HEK293 (cell line): ENCODE data around the gene KRTAP9-8.

ENCODE experiments used
- CTCF ChIA-PET: fragments of 350-600 bp; formaldehyde crosslinking; extraction: SDS; loops from one replicate; lab custom pipeline; 2021; ENCODE audit warnings: antibody characterized with exemption; lab: Yijun Ruan, JAX
- POLR2A ChIA-PET: fragments of 300-600 bp; formaldehyde crosslinking; extraction: SDS; loops from one replicate; lab custom pipeline; 2020; ENCODE audit warnings: antibody characterized with exemption, inconsistent platforms; lab: Yijun Ruan, JAX
- H3K27ac ChIP-seq: fragments of 200-500 bp; sonication (Bioruptor generic); 2 replicates; pipeline ENCODE4 v1.5.1; 2014; ENCODE audit warnings: low read depth, low read length, control low read depth, inconsistent platforms; ENCODE audit errors: extremely low read depth
- H3K36me3 ChIP-seq, 2 experiments: fragments of 200-500 bp in 1 of 2; sonication (Bioruptor generic) in 1 of 2; 1 replicate in 1 of 2; 2 replicates in 1 of 2; pipeline ENCODE4 v1.5.1; 2014 to 2017; ENCODE audit warnings: inconsistent platforms in 2 of 2, low read length in 2 of 2; ENCODE audit not compliant: control insufficient read depth in 2 of 2, insufficient read depth in 1 of 2
- H3K4me1 ChIP-seq: fragments of 200-500 bp; sonication (Bioruptor generic); 2 replicates; pipeline ENCODE4 v1.5.1; 2014; ENCODE audit warnings: mild to moderate bottlenecking, low read length, inconsistent platforms; ENCODE audit not compliant: control insufficient read depth, insufficient read depth
- H3K4me3 ChIP-seq: 2 replicates; pipeline ENCODE4 v1.5.1; 2011; ENCODE audit warnings: low read depth, mild to moderate bottlenecking, control low read depth, low read length, moderate library complexity
- H3K9me3 ChIP-seq: fragments of 200-500 bp; sonication (Bioruptor generic); 2 replicates; pipeline ENCODE4 v1.5.1; 2014; ENCODE audit warnings: low read depth, low read length, inconsistent platforms; ENCODE audit not compliant: control insufficient read depth, insufficient read depth
- EGR2 ChIP-seq: fragments of 450-650 bp; formaldehyde crosslinking; IDR thresholded peaks from 2 replicates; pipeline ENCODE4 v1.5.1; 2016; ENCODE audit warnings: low read depth, missing biosample characterization, missing genetic modification characterization
- IKZF3 ChIP-seq: fragments of 450-650 bp; IDR thresholded peaks from 2 replicates; pipeline ENCODE4 v1.5.0; 2018; ENCODE audit warnings: missing biosample characterization, mild to moderate bottlenecking, missing genetic modification characterization, moderate library complexity
- MZF1 ChIP-seq: fragments of 450-650 bp; formaldehyde crosslinking; IDR thresholded peaks from 2 replicates; pipeline ENCODE4 v1.5.1; 2017; ENCODE audit warnings: missing biosample characterization, missing genetic modification characterization, borderline replicate concordance
- ZBTB8A ChIP-seq: fragments of 450-650 bp; formaldehyde crosslinking; IDR thresholded peaks from 2 replicates; pipeline ENCODE4 v1.5.1; 2016; ENCODE audit warnings: missing biosample characterization, missing genetic modification characterization
- ZEB2 ChIP-seq: fragments of 450-650 bp; formaldehyde crosslinking; IDR thresholded peaks from 2 replicates; pipeline ENCODE4 v1.5.1; 2016; ENCODE audit warnings: missing biosample characterization, missing genetic modification characterization
- ZNF155 ChIP-seq: fragments of 450-650 bp; formaldehyde crosslinking; IDR thresholded peaks from 2 replicates; pipeline ENCODE4 v1.5.1; 2016; ENCODE audit warnings: missing biosample characterization, missing genetic modification characterization
- ZNF157 ChIP-seq: fragments of 450-650 bp; formaldehyde crosslinking; IDR thresholded peaks from 2 replicates; pipeline ENCODE4 v1.5.1; 2016; ENCODE audit warnings: missing biosample characterization, missing genetic modification characterization
- ZNF2 ChIP-seq: fragments of 450-650 bp; formaldehyde crosslinking; IDR thresholded peaks from 2 replicates; pipeline ENCODE4 v1.5.1; 2016; ENCODE audit warnings: missing biosample characterization, missing genetic modification characterization
- ZNF266 ChIP-seq: fragments of 450-650 bp; formaldehyde crosslinking; IDR thresholded peaks from 2 replicates; pipeline ENCODE4 v1.5.1; 2016; ENCODE audit warnings: missing biosample characterization, missing genetic modification characterization, low read depth
- ZNF292 ChIP-seq: fragments of 450-650 bp; formaldehyde crosslinking; IDR thresholded peaks from 2 replicates; pipeline ENCODE4 v1.5.1; 2016; ENCODE audit warnings: low read depth, missing biosample characterization, missing genetic modification characterization, borderline replicate concordance
- ZNF350 ChIP-seq: fragments of 450-650 bp; formaldehyde crosslinking; IDR thresholded peaks from 2 replicates; pipeline ENCODE4 v1.5.0; 2017; ENCODE audit warnings: missing biosample characterization, mild to moderate bottlenecking, missing genetic modification characterization
- ZNF37A ChIP-seq: fragments of 450-650 bp; IDR thresholded peaks from 2 replicates; pipeline ENCODE4 v1.5.1; 2018; ENCODE audit warnings: missing biosample characterization, missing genetic modification characterization
- ZNF416 ChIP-seq: fragments of 450-650 bp; formaldehyde crosslinking; IDR thresholded peaks from 2 replicates; pipeline ENCODE4 v1.5.1; 2016; ENCODE audit warnings: missing biosample characterization, missing genetic modification characterization
- ZNF549 ChIP-seq: fragments of 450-650 bp; IDR thresholded peaks from 2 replicates; pipeline ENCODE4 v1.5.1; 2018; ENCODE audit warnings: missing biosample characterization, missing genetic modification characterization, mild to moderate bottlenecking, inconsistent platforms, moderate library complexity
- ZNF777 ChIP-seq: fragments of 450-650 bp; formaldehyde crosslinking; IDR thresholded peaks from 2 replicates; pipeline ENCODE4 v1.5.1; 2017; ENCODE audit warnings: missing biosample characterization, missing genetic modification characterization, borderline replicate concordance
- ZNF785 ChIP-seq: fragments of 450-650 bp; formaldehyde crosslinking; IDR thresholded peaks from 2 replicates; pipeline ENCODE4 v1.5.1; 2016; ENCODE audit warnings: missing biosample characterization, missing genetic modification characterization
- ZSCAN30 ChIP-seq: fragments of 450-650 bp; IDR thresholded peaks from 2 replicates; pipeline ENCODE4 v1.5.1; 2018; ENCODE audit warnings: missing biosample characterization, mild to moderate bottlenecking, missing genetic modification characterization, moderate library complexity
- TF ChIP-seq, protein P1 (sequence below): fragments of 450-650 bp; formaldehyde crosslinking; IDR thresholded peaks from 2 replicates; pipeline ENCODE4 v1.5.1; 2016; ENCODE audit warnings: missing biosample characterization, missing genetic modification characterization
- TF ChIP-seq, protein P2 (sequence below): fragments of 450-650 bp; formaldehyde crosslinking; IDR thresholded peaks from 2 replicates; pipeline ENCODE4 v1.5.1; 2016; ENCODE audit warnings: missing biosample characterization, missing genetic modification characterization

The KRTAP9-8 gene

DNA sequence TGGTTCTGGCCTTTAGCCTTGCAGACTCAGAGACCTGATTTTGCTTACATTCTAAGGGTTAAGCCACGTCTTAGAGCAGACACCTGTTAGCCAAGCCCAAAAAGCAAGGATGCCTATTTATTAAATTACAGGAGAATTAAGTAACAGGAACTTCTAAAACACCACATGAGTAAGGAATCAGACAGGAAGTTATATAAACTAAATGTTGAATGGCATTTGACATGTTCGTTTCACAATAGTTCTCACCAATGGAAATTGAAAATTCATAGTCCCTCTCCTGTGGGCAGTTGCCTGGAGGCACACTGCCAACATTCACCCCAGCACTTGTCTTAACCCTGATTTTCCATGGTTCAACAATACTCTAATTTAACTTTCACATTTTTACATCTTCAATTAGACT lies 46.7 kb downstream of the KRTAP9-8 start:
- TF ChIP-seq ZEB2 (tag by site-specific recombination), result no peak
- no peak overlapping the region for H3K27ac ChIP-seq
- ChIA-PET POLR2A (no interaction called here), CTCF (interaction anchor here (2.0 kb wide), 1 partner anchor 37 kb away, joined by 5 read pairs; no protein-coding TSS in a partner anchor)
- H3K4me1 ChIP-seq, result no peaks in the 10 kb centered on the region
- H3K36me3 ChIP-seq, result no peaks in the 10 kb centered on the region
- H3K4me3 ChIP-seq, result no peak overlapping the region
- H3K9me3 ChIP-seq, result no peaks in the 10 kb centered on the region

DNA sequence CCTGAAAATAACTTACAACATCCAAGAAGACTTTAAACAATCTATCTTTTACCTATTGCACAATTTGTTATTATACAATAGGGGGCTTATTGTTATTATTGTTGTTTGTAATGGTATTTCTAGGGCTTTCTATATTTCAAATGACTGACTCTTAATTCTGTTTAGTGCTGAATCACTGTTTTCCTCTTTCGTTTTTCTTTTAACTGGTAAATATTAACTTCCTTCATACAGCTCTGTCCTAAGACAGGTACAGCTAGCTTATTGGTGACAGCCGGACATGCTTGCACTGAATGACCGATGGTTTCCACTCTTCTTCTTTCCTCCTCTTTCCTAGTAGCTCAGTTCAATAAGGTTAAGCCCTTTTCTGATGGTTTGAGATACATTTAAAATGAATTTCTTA lies 49.3 kb downstream of the KRTAP9-8 start:
- no peak for TF ChIP-seq ZNF37A (tag by site-specific recombination)
- TF ChIP-seq ZNF157 (tag by site-specific recombination), result no peak
- TF ChIP-seq MZF1 (tag by site-specific recombination), result no peak
- TF ChIP-seq ZNF266 (tag by site-specific recombination), result no peak
- no peak for TF ChIP-seq ZNF2 (tag by site-specific recombination)
- TF ChIP-seq EGR2 (tag by site-specific recombination), result no peak
- no peak for TF ChIP-seq IKZF3 (tag by site-specific recombination)
- TF ChIP-seq ZBTB8A (tag by site-specific recombination), result no peak
- no peak for TF ChIP-seq ZNF785 (tag by site-specific recombination)
- no peak for TF ChIP-seq ZNF777 (tag by site-specific recombination)
- no peak for TF ChIP-seq ZNF155
- TF ChIP-seq, protein P1, sequence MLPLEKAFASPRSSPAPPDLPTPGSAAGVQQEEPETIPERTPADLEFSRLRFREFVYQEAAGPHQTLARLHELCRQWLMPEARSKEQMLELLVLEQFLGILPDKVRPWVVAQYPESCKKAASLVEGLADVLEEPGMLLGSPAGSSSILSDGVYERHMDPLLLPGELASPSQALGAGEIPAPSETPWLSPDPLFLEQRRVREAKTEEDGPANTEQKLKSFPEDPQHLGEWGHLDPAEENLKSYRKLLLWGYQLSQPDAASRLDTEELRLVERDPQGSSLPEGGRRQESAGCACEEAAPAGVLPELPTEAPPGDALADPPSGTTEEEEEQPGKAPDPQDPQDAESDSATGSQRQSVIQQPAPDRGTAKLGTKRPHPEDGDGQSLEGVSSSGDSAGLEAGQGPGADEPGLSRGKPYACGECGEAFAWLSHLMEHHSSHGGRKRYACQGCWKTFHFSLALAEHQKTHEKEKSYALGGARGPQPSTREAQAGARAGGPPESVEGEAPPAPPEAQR, result no peak
- TF ChIP-seq ZNF292 (tag by site-specific recombination), result no peak
- no peak for TF ChIP-seq ZNF350
- no peak for TF ChIP-seq ZSCAN30 (tag by site-specific recombination)
- TF ChIP-seq, protein P2, sequence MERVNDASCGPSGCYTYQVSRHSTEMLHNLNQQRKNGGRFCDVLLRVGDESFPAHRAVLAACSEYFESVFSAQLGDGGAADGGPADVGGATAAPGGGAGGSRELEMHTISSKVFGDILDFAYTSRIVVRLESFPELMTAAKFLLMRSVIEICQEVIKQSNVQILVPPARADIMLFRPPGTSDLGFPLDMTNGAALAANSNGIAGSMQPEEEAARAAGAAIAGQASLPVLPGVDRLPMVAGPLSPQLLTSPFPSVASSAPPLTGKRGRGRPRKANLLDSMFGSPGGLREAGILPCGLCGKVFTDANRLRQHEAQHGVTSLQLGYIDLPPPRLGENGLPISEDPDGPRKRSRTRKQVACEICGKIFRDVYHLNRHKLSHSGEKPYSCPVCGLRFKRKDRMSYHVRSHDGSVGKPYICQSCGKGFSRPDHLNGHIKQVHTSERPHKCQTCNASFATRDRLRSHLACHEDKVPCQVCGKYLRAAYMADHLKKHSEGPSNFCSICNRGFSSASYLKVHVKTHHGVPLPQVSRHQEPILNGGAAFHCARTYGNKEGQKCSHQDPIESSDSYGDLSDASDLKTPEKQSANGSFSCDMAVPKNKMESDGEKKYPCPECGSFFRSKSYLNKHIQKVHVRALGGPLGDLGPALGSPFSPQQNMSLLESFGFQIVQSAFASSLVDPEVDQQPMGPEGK, result no peak
- no peak for TF ChIP-seq ZNF549 (tag by site-specific recombination)
- no peak for TF ChIP-seq ZNF416 (tag by site-specific recombination)
- no peak overlapping the region for H3K27ac ChIP-seq
- no peaks in the 10 kb centered on the region for H3K4me1 ChIP-seq
- no peaks in the 10 kb centered on the region for H3K9me3 ChIP-seq
- POLR2A ChIA-PET, result no interaction called here
- no peaks in the 10 kb centered on the region for H3K36me3 ChIP-seq
- H3K4me3 ChIP-seq, result no peak overlapping the region
- CTCF ChIA-PET, result interaction anchor here (1.4 to 2.3 kb wide), 3 partner anchors 36 to 379 kb away, joined by 5 to 8 read pairs (median 5); no protein-coding TSS in a partner anchor
